Right lobe of liver (tissue), 6 donors: ENCODE results near the gene IQGAP3. TPM values are rescaled to one million over a fixed set of nuclear protein-coding genes. Genes with fewer than 3 reads are reported as not detected.

Source experiments
- ATAC-seq, 4 donors: fragments of 200-7000 bp; cut with Tn5 transposase; one replicate each; pipeline ENCODE4 v1.9.1; 2020; ENCODE audit warnings: mild to moderate bottlenecking in 4 of 4, moderate library complexity in 4 of 4
- DNase-seq, 3 donors: peaks; one replicate each; pipeline ENCODE4 v3.0.0-alpha.2; 2020
- H3K27ac ChIP-seq, 3 donors: fragments of 200-600 bp; one replicate each; pipeline ENCODE4 v1.8.0; 2022
- H3K27me3 ChIP-seq, 2 donors: fragments of 200-600 bp; one replicate each; pipeline ENCODE4 v1.8.0; 2022
- H3K36me3 ChIP-seq, 4 donors: fragments of 200-600 bp; sonication (generic) in 1 of 4; one replicate each; pipeline versions ENCODE4 v1.5.1 to v1.8.0; 2017 to 2022; ENCODE audit warnings: control low read depth in 1 of 4
- H3K4me1 ChIP-seq, 4 donors: fragments of 200-600 bp; sonication (generic) in 1 of 4; one replicate each; pipeline versions ENCODE4 v1.5.1 to v1.8.0; 2017 to 2022; ENCODE audit warnings: control low read depth in 1 of 4
- H3K4me3 ChIP-seq, 3 donors: fragments of 200-600 bp; one replicate each; pipeline ENCODE4 v1.8.0; 2022
- H3K9me3 ChIP-seq, 4 donors: fragments of 200-600 bp; sonication (generic) in 1 of 4; one replicate each; pipeline versions ENCODE4 v1.5.1 to v1.8.0; 2017 to 2022; ENCODE audit warnings: control low read depth in 1 of 4
- CTCF ChIP-seq, 4 donors: fragments of 200-600 bp in 3 of 4; fragments of 450-650 bp in 1 of 4; IDR thresholded peaks; one replicate each; pipeline versions ENCODE4 v1.5.1 to v1.8.0; 2016 to 2022; ENCODE audit warnings: antibody characterized with exemption in 4 of 4, mild to moderate bottlenecking in 2 of 4
- POLR2A ChIP-seq: fragments of 450-650 bp; IDR thresholded peaks from one replicate; pipeline ENCODE4 v1.6.1; 2017; ENCODE audit warnings: antibody characterized with exemption, mild to moderate bottlenecking
- WGBS: methylation state at CpG from one replicate; pipeline ENCODE4 v1.1.6; 2018; ENCODE audit warnings: low coverage, low lambda C conversion rate; ENCODE audit not compliant: insufficient coverage; ENCODE audit errors: missing lambda C conversion rate; 5-methylcytosine and 5-hydroxymethylcytosine counted together
- intact Hi-C, 2 donors: fragments of 100-400 bp; cut with DNase I; formaldehyde crosslinking; loops; one replicate each; pipeline versions ENCODE4 v1.11.2 to v1.14.1; 2022
- total RNA-seq, 6 experiments: library from RNA; depleted of rRNA in 2 of 6; stranded (reverse); fragments of >200 nt in 2 of 6; fragmentation: NEBNext Ultra II Directional in 3 of 6; extraction: Animal tissue kit (Norgen Biotek cat#: 25700) in 3 of 6; gene quantifications; one replicate each; pipeline versions ENCODE4 v1.1.0 to v1.2.4, GENCODE V29; 2016 to 2023
- donor health status: DM: no; HTN: yes; CAD: no.
- donor health status: DM: no; HTN: no; CAD: no.
- donor health status: DM: no; HTN: no; CAD: no.
- donor health status: DM: no; HTN: yes; CAD: no.
- donor health status: DM: no; HTN: yes; CAD: no.

Gene IQGAP3
- total RNA-seq, 6 experiments from 2014 or later, result 0.07 to 2.6 (median 0.95) TPM

- ATAC-seq (peak in 1 of 4 donors; percentile 49), DNase-seq (no peak)
- 83% methylated on average over 2 of the region's 3 CpGs for WGBS
- TF ChIP-seq POLR2A, result no peak
- no peak for TF ChIP-seq CTCF (IDR thresholded peaks at IDR 0.05)
- H3K27ac ChIP-seq, result no peak overlapping the region
- no peak overlapping the region for H3K4me3 ChIP-seq
- H3K4me1 ChIP-seq, result no peaks in the 10 kb centered on the region
- no peaks in the 10 kb centered on the region for H3K27me3 ChIP-seq
- H3K36me3 ChIP-seq, result no peaks in the 10 kb centered on the region
- intact Hi-C loops, result no loop called here
- H3K9me3 ChIP-seq, result no peaks in the 10 kb centered on the region
These were observed 21.2 kb downstream of the IQGAP3 start for GRCh38 chr1:156551066-156551643.

GRCh38 chr1:156550346-156550745 is 22.0 kb downstream of the IQGAP3 start:
- ATAC-seq, result no peak
- H3K27ac ChIP-seq, result no peak overlapping the region
- WGBS, result 83% methylated on average over 5 of the region's 5 CpGs
- no peak overlapping the region for H3K4me3 ChIP-seq
- no peaks in the 10 kb centered on the region for H3K4me1 ChIP-seq
- no peaks in the 10 kb centered on the region for H3K36me3 ChIP-seq
- TF ChIP-seq CTCF (IDR thresholded peaks at IDR 0.05), result no peak
- TF ChIP-seq POLR2A, result no peak
- intact Hi-C loops, result no loop called here
- no peak for DNase-seq
- H3K9me3 ChIP-seq, result no peaks in the 10 kb centered on the region
- no peaks in the 10 kb centered on the region for H3K27me3 ChIP-seq

GRCh38 chr1:156549831-156550230 is 22.5 kb downstream of the IQGAP3 start:
- no peak for ATAC-seq
- no peak overlapping the region for H3K4me3 ChIP-seq
- no peak overlapping the region for H3K27ac ChIP-seq
- DNase-seq, result no peak
- H3K36me3 ChIP-seq, result no peaks in the 10 kb centered on the region
- 100% methylated on average over 1 of the region's 1 CpG for WGBS
- no peaks in the 10 kb centered on the region for H3K27me3 ChIP-seq
- no peaks in the 10 kb centered on the region for H3K4me1 ChIP-seq
- no peaks in the 10 kb centered on the region for H3K9me3 ChIP-seq
- no peak for TF ChIP-seq CTCF (IDR thresholded peaks at IDR 0.05)
- TF ChIP-seq POLR2A, result no peak
- intact Hi-C loops, result no loop called here

GRCh38 chr1:156549390-156549789 is 23.0 kb downstream of the IQGAP3 start:
- H3K27ac ChIP-seq, result no peak overlapping the region
- H3K36me3 ChIP-seq, result no peaks in the 10 kb centered on the region
- DNase-seq, result no peak
- no peaks in the 10 kb centered on the region for H3K27me3 ChIP-seq
- peak in 1 of 4 donors; percentile 9 for ATAC-seq
- WGBS, result 69% methylated on average over 2 of the region's 2 CpGs
- H3K9me3 ChIP-seq, result no peaks in the 10 kb centered on the region
- H3K4me1 ChIP-seq, result no peaks in the 10 kb centered on the region
- TF ChIP-seq POLR2A, result no peak
- TF ChIP-seq CTCF (IDR thresholded peaks at IDR 0.05), result no peak
- H3K4me3 ChIP-seq, result no peak overlapping the region
- intact Hi-C loops, result no loop called here

- Histone ChIP-seq H3K4me3 (no peak overlapping the region), H3K27me3 (no peaks in the 10 kb centered on the region), H3K27ac (no peak overlapping the region), H3K4me1 (no peaks in the 10 kb centered on the region), H3K36me3 (no peaks in the 10 kb centered on the region), H3K9me3 (no peaks in the 10 kb centered on the region)
- 67% methylated on average over 3 of the region's 9 CpGs for WGBS
- TF ChIP-seq CTCF (IDR thresholded peaks at IDR 0.05) (no peak), POLR2A (no peak)
- DNase-seq (no peak), ATAC-seq (no peak)
- intact Hi-C loops, result no loop called here
These were observed 24.4 kb downstream of the IQGAP3 start for GRCh38 chr1:156547982-156548381.
